ENCODE measurements around the gene CHMP1A.

DNA sequence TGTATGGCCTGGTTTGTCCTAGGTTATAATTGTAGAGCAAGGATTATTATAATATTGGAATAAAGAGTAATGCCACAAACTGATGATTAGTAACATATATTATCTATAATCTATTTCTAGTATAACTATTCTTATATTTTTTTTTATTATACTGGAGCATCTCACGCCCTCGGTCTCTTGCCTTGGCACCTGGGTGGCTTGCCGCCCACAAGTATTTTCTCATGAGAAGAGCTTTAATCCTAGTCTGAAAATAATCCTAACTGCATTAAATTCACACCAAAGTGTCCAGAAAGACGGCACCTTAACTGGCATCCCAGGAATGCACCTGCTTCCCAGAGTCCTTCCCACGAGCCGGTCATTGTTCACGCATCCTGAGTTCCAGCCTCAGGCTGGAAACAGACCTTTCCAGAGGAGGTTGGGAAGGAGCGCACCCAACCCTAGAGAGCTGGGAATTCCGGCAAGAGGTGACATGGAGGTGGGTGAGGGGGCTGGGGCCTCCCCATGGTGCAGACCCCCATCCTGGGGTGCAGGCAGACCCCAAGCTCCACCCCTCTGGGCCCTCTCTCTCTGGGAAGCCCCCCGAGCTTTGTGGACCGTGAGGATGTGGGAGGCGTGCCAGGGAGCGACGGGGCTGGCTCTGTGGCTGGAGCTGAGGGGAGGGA is 15.9 kb downstream of the CHMP1A start:
- TF ChIP-seq, protein P1, sequence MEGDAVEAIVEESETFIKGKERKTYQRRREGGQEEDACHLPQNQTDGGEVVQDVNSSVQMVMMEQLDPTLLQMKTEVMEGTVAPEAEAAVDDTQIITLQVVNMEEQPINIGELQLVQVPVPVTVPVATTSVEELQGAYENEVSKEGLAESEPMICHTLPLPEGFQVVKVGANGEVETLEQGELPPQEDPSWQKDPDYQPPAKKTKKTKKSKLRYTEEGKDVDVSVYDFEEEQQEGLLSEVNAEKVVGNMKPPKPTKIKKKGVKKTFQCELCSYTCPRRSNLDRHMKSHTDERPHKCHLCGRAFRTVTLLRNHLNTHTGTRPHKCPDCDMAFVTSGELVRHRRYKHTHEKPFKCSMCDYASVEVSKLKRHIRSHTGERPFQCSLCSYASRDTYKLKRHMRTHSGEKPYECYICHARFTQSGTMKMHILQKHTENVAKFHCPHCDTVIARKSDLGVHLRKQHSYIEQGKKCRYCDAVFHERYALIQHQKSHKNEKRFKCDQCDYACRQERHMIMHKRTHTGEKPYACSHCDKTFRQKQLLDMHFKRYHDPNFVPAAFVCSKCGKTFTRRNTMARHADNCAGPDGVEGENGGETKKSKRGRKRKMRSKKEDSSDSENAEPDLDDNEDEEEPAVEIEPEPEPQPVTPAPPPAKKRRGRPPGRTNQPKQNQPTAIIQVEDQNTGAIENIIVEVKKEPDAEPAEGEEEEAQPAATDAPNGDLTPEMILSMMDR (IDR thresholded peaks at IDR 0.05; ENCODE audit: low read depth, low read length): no peak
- no peak for TF ChIP-seq EZH2phosphoT487 (IDR thresholded peaks at IDR 0.05; ENCODE audit: low read depth)
